ENCODE data around the gene NUBP1. TPM values are rescaled to one million over a fixed set of nuclear protein-coding genes. Genes with fewer than 3 reads are reported as not detected.
"Not testable (repeated sequence)": the region's sequence is repeated elsewhere in the genome, so short reads cannot be mapped to it uniquely, and the experiment has no call there.

NUBP1 gene
- total RNA-seq, 1 experiment from 2014 or later: 28.9 TPM

- intact Hi-C loops (cut with micrococcal nuclease; ENCODE audit: unreplicated experiment): no loop called here
- ChIA-PET CTCF (no interaction called here), POLR2A (ENCODE audit: unreplicated experiment) (no interaction called here)
- H3K4me2 ChIP-seq: no peak overlapping the region
- H3K27me3 ChIP-seq (ENCODE audit: insufficient read depth, low read depth): no peaks in the 10 kb centered on the region
- no peaks in the 10 kb centered on the region for H3K79me2 ChIP-seq (ENCODE audit: low read depth)
- DNase-seq: no peak
- TF ChIP-seq EZH2 (IDR thresholded peaks at IDR 0.05; ENCODE audit: low read depth) (no peak), CTCF (conservative IDR thresholded peaks at IDR 0.05) (no peak)
- H3K9me3 ChIP-seq (ENCODE audit: insufficient read depth, low read depth): no peaks in the 10 kb centered on the region
- H3K4me3 ChIP-seq: no peak overlapping the region
- H3K36me3 ChIP-seq (ENCODE audit: low read depth): no peaks in the 10 kb centered on the region
- no peaks in the 10 kb centered on the region for H3K9me2 ChIP-seq (ENCODE audit: insufficient read depth)
- no peaks in the 10 kb centered on the region for H3K4me1 ChIP-seq (replicated peaks; ENCODE audit: insufficient read depth)
- no peak overlapping the region for H2AFZ ChIP-seq
- H4K20me1 ChIP-seq (ENCODE audit: insufficient read depth): no peaks in the 10 kb centered on the region
- no TSS peak for BruUV-seq (replicated peaks)
- H3F3A ChIP-seq (ENCODE audit: insufficient read depth, low read depth): no peaks in the 10 kb centered on the region
- H3K27ac ChIP-seq: no peak overlapping the region
These were observed 32.6 kb downstream of the NUBP1 start for GRCh38 chr16:10776280-10776679.

- H3K36me3 ChIP-seq (ENCODE audit: low read depth); H3K4me3 ChIP-seq; H4K20me1 ChIP-seq (ENCODE audit: insufficient read depth); H3K27me3 ChIP-seq (ENCODE audit: insufficient read depth, low read depth); H3K79me2 ChIP-seq (ENCODE audit: low read depth); H3K9me3 ChIP-seq (ENCODE audit: insufficient read depth, low read depth); DNase-seq; H3K4me1 ChIP-seq (replicated peaks; ENCODE audit: insufficient read depth); POLR2A ChIA-PET (ENCODE audit: unreplicated experiment); intact Hi-C loops (cut with micrococcal nuclease; ENCODE audit: unreplicated experiment); H2AFZ ChIP-seq; H3F3A ChIP-seq (ENCODE audit: insufficient read depth, low read depth); H3K4me2 ChIP-seq; CTCF ChIA-PET; BruUV-seq (replicated peaks); H3K27ac ChIP-seq; H3K9me2 ChIP-seq (ENCODE audit: insufficient read depth): not testable (repeated sequence)
These were observed 33.3 kb downstream of the NUBP1 start for GRCh38 chr16:10776923-10777322.

DNA sequence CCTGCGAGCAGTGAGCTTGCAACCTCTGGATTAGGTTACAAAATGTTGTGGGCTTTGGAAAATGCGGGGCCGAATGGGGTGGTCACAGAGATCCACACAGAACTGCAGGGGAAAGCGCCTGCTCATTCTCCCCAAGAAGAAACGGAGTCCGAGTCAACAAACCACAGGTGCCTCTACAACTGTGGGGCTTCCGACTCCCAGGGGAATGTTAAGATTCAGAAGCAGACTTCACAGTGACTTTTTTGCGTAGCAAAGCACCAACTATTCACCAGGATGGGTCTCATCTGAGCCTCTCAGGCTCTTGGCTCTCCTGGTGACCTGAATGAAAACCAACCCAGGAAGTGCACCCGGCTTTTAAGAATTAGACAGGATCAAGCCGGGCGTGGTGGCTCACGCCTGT, 33.7 kb downstream of the NUBP1 start:
- no TSS peak for BruUV-seq (replicated peaks)
- Histone ChIP-seq H3K36me3 (ENCODE audit: low read depth) (no peaks in the 10 kb centered on the region), H3K4me2 (no peak overlapping the region), H3K4me3 (no peak overlapping the region), H3K9me2 (ENCODE audit: insufficient read depth) (no peaks in the 10 kb centered on the region), H3K27ac (no peak overlapping the region), H3K9me3 (ENCODE audit: insufficient read depth, low read depth) (no peaks in the 10 kb centered on the region), H3F3A (ENCODE audit: insufficient read depth, low read depth) (no peaks in the 10 kb centered on the region), H2AFZ (no peak overlapping the region), H4K20me1 (ENCODE audit: insufficient read depth) (no peaks in the 10 kb centered on the region), H3K4me1 (replicated peaks; ENCODE audit: insufficient read depth) (no peaks in the 10 kb centered on the region), H3K27me3 (ENCODE audit: insufficient read depth, low read depth) (no peaks in the 10 kb centered on the region), H3K79me2 (ENCODE audit: low read depth) (no peaks in the 10 kb centered on the region)
- POLR2A ChIA-PET (ENCODE audit: unreplicated experiment): no interaction called here
- CTCF ChIA-PET: no interaction called here
- intact Hi-C loops (cut with micrococcal nuclease; ENCODE audit: unreplicated experiment): no loop called here
- TF ChIP-seq EZH2 (IDR thresholded peaks at IDR 0.05; ENCODE audit: low read depth): no peak
- DNase-seq: no peak

DNA sequence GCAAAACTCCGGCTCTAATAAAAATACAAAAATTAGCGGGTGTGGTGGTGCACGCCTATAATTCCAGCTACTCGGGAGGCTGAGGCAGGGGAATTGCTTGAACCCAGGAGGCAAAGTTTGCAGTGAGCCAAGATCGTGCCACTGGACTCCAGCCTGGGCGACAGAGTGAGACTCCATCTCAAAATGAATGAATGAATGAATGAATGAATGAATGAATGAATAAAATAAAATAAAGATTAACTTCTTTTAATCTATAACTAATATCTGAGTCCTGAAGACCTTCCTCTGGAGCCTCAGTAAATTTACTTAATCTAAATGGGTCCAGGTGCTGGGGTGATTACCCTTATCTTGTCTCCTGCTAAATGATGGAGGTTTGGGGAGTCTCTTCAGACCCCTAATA, 36.3 kb downstream of the NUBP1 start:
- H3K27ac ChIP-seq; intact Hi-C loops (cut with micrococcal nuclease; ENCODE audit: unreplicated experiment); H3K4me3 ChIP-seq; DNase-seq; POLR2A ChIA-PET (ENCODE audit: unreplicated experiment); H2AFZ ChIP-seq; H3K36me3 ChIP-seq (ENCODE audit: low read depth); H3K9me3 ChIP-seq (ENCODE audit: insufficient read depth, low read depth); H3F3A ChIP-seq (ENCODE audit: insufficient read depth, low read depth); BruUV-seq (replicated peaks); H3K79me2 ChIP-seq (ENCODE audit: low read depth); H3K9me2 ChIP-seq (ENCODE audit: insufficient read depth); H4K20me1 ChIP-seq (ENCODE audit: insufficient read depth); H3K4me1 ChIP-seq (replicated peaks; ENCODE audit: insufficient read depth); H3K4me2 ChIP-seq; H3K27me3 ChIP-seq (ENCODE audit: insufficient read depth, low read depth); CTCF ChIA-PET: not testable (repeated sequence)

GRCh38 chr16:10780628-10781027, 37.0 kb downstream of the NUBP1 start:
- no peak overlapping the region for H3K4me3 ChIP-seq
- ChIA-PET POLR2A (ENCODE audit: unreplicated experiment) (no interaction called here), CTCF (no interaction called here)
- H3K4me2 ChIP-seq: no peak overlapping the region
- H3K9me2 ChIP-seq (ENCODE audit: insufficient read depth): no peaks in the 10 kb centered on the region
- DNase-seq: no peak
- H2AFZ ChIP-seq: no peak overlapping the region
- TF ChIP-seq CTCF (conservative IDR thresholded peaks at IDR 0.05) (no peak), EZH2 (IDR thresholded peaks at IDR 0.05; ENCODE audit: low read depth) (no peak)
- H3F3A ChIP-seq (ENCODE audit: insufficient read depth, low read depth): no peaks in the 10 kb centered on the region
- no peaks in the 10 kb centered on the region for H3K27me3 ChIP-seq (ENCODE audit: insufficient read depth, low read depth)
- intact Hi-C loops (cut with micrococcal nuclease; ENCODE audit: unreplicated experiment): no loop called here
- no peak overlapping the region for H3K27ac ChIP-seq
- no peaks in the 10 kb centered on the region for H4K20me1 ChIP-seq (ENCODE audit: insufficient read depth)
- no peaks in the 10 kb centered on the region for H3K9me3 ChIP-seq (ENCODE audit: insufficient read depth, low read depth)
- H3K4me1 ChIP-seq (replicated peaks; ENCODE audit: insufficient read depth): no peaks in the 10 kb centered on the region
- H3K79me2 ChIP-seq (ENCODE audit: low read depth): no peaks in the 10 kb centered on the region
- no TSS peak for BruUV-seq (replicated peaks)
- H3K36me3 ChIP-seq (ENCODE audit: low read depth): no peaks in the 10 kb centered on the region
